NCI-H2107 treated with DMSO at 0.1 percent for 48 hours (cell line): ENCODE results near the gene YWHAE.
"Not testable (repeated sequence)": the region's sequence is repeated elsewhere in the genome, so short reads cannot be mapped to it uniquely, and the experiment has no call there.

Experiments
- DNase-seq: peaks from one replicate; lab custom pipeline; 2025; ENCODE audit not compliant: unreplicated experiment; lab: John Stamatoyannopoulos, UW

Gene YWHAE

DNA sequence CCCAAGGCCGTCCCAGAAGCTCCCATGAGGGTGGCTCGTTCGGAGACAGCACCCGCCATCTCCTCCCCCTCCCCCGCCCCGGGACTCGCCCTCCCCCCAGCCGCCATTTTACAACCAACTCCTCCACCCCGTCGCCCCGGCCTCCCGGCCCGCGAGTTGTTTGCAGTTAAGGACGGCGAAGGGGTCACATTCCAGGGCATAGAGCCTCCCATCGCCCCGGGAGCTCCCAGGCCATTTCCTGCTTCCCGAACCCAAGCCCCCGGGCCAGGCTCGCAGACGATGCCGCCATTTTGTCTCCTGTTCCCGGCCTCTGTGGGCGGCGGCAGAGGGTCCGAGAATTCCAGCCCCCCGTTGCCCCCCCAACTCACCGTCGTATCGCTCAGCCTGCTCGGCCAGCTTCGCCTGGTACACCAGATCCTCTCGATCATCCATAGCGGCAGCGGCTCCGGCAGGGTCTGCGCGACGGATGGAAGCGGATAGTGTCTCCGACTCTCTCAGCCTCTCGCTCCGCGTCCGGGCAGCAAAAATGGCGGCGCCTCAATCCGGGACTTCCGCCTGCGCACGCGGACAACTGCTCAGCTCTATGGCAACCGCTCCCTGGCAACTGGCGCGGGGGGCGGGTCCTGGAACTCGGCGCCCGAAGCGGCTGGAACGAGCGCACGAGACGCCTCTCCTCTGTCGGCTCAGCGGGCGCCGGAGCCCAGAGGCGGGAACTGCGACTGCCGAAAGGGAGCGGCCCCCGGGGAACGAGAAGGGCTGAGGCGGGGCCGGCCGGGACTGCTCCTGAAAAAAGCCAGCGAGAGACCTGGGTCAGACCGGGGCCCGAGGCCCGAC is at the start of gene YWHAE:
TSS of gene YWHAE (minus strand) at position 544 of the 834 bp plus-strand sequence. CDS start at position 432, 112 bp downstream.
- peak; percentile 74 for DNase-seq

DNA sequence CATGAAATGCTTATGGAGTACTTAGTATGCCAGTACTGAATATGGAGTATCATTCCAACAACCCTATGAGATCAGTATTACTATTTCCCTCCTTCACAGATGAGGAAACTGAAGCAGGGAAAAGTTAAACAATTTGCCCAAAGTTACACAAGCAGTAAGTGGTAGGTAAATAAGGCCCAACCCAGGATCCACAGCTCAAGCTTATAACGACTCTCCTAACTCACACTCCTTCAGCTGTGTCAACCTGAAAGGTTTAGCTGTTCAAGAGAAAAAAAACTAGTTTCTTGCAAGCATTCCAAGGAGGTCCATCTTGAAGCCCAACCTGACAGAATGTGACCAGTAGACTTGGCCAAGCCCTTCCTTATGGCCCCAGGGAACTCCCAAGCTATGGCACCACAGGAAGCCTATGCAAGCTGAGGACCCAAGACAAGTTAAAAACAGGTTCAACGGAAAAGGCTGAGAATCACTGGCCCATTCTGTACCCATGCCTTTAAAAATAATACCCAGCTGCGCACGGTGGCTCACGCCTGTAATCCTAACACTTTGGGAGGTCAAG is 49.5 kb upstream of the YWHAE start:
- DNase-seq: no peak

DNA sequence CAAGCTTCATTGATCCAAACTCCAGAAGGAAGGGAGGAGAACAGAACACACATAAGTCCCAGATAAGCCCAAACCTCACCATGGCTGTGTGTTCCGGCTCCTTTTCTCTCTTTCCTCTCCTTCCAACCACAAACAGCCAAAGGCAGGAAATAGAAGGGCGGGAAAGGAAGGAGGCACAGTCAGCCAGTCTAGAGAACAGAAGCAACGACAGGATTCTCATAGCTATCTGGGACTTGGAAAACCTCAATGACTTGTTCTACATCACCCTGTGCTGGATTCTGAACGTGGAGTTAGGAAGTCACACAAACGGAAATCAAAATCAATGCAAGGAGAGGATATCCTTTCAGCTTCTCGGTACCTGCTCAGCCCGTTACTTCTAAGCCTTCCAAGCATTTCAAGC is 47.0 kb upstream of the YWHAE start:
- DNase-seq: no peak

DNA sequence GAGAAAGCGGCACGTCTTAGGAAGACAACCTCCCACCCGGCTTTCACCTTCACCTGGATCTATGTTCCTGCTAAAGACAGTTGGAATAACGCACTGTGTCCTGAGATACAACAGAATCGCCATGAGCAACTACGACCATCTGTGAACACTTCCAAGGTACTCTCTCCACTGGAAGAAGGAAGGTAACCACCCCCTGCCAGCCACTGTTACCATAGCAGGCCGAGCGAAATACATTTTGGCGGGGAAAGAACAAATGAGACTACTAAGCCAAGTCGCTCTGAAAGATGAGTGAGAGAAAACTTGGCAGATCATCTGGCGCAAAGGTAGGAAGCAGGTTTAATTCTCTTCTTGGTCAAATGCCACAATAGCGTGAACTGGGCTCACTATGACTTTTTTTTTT is 46.2 kb upstream of the YWHAE start:
- DNase-seq: no peak

DNA sequence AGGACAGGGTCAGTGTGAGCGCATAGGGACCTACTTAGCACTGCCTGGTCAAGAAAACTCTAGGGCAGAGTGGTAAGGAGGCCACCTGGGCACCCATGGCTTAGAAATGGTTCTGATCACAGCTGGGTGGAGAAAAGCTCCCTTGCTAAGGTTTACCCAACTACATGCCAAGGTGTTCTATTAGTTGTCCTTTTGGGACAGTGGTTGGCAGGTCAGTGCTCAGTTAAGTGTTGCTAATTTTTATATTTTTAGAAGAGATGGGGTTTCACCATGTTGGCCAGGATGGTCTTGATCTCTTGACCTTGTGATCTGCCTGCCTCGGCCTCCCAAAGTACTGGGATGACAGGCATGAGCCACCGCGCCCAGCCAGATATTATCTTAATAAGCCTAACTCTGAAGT is 45.7 kb upstream of the YWHAE start:
- not testable (repeated sequence) for DNase-seq

DNA sequence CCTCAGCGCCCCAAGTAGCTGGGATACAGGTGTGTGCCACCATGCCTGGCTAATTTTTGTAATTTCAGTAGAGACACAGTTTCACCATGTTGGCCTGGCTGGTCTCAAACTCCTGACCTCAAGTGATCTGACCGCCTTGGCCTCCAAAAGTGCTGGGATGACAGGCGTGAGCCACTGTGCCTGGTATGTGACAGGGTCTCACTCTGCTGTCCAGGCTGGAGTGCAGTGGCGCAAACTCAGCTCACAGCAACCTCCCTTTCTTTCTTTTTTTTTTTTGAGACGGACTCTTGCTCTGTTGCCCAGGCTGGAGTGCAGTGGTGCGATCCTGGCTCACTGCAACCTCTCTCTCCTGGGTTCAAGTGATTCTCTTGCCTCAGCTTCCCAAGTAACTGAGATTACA is 42.7 kb upstream of the YWHAE start:
- DNase-seq: not testable (repeated sequence)

DNA sequence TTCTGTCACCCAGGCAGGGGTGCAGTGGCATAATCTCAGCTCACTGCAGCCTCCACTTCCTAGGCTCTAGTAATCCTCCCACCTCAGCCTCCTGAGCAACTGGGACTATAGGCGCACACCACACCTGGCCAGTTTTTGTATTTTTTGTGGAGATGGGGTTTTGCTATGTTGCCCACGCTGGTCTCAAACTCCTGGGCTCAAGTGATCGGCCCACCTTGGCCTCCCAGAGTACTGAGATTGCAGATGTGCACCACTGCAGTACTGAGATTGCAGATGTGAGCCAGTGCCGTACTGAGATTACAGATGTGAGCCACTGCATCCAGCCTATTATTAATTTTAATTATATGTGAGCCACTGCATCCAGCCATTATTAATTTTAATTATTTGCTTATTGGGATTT is 42.2 kb upstream of the YWHAE start:
- no peak for DNase-seq

DNA sequence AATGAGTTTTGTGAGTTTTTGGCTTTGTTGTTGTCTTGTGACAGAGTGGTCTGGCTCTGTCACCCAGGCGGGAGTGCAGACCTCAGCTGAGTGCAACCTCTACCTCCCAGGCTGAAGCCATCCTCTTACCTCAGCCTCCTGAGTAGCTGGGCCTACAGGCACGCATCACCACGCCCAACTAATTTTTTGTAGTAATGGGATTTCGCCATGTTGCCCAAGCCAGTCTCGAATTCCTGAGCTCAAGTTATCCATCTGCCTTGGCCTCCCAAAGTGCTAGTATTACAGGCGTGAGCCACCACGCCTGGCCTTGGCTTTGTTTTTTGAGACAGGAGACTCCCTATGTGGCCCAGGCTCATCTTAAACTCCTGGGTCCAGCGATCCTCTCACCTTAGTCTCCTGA is 40.9 kb upstream of the YWHAE start:
- no peak for DNase-seq

DNA sequence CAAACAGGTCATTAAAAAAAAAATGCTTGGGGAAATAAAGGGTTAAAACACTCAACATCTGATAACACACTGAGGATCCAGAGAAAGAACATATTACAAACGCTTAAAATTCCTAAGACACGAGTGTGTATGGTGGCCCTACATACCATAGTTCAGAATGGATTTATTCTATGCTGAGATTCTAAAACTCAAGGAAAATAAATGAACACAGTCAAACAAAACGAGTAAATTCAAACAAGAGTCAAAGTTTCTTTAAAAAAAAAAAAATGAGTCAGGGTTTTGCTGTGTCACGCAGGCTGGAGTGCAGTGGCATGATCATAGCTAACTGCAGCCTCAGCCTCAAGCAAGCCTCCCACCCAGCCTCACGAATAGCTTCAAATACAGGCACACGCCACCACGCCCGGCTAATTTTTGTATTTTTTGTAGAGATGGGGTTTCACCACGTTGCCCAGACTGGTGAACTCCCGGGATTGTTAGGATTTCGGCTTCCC is 38.6 kb upstream of the YWHAE start:
- no peak for DNase-seq

DNA sequence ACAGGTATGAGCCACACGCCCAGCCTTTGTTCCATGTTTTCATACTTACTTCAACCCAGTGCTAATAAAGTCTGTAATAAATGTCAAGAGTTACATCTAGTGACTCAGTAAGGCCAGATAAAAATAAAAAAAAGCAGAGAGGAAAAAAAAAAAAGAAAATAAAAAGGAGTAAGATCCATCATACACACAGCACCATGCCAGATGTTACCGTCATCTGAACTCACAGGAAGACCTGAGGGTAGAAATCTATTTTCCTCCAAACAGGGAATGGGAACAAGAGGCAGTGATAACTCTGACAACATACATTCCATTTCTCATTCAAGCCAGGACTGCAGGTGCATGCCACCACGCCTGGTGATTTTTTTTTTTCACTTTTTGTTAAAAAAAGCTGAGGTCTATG is 35.3 kb upstream of the YWHAE start:
- DNase-seq: no peak

DNA sequence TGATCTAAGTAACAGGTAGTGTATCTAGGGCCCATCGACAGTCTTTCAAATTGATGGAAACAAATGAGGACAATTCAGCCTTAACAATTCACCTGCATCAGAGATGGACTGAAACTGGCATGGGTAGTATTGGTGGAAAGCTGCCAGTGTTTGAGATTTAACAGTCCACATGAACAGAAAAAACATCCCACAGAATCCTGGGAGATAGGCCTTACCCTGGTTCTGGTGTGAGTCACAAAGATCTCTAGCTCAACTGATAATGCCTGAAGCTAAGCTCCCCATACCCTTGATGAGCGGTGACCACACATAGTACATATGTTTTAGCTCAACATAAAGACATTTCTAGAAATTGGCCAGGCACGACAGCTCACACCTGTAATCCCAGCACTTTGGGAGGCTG is 34.1 kb upstream of the YWHAE start:
- DNase-seq: no peak

DNA sequence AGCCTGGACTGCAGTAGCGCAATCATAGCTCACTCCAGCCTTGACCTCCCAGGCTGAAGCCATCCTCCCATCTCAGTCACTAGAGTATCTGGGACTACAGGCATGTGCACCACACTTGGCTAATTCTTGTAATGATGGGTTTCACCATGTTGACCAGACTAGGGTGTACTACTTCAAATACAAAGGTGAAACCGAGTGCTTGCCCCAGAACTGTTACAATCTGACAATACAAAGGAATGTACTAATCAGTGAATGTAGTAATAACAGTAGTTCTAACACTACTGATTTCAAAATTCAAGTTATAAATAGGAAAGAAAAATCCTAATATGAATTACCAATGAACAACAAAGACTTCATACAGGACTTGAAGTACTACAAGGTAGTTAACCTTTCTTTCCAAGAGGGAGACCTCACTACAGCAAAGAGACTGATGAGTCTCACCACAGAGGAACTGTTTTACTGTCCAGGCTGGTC is 31.6 kb upstream of the YWHAE start:
- no peak for DNase-seq

DNA sequence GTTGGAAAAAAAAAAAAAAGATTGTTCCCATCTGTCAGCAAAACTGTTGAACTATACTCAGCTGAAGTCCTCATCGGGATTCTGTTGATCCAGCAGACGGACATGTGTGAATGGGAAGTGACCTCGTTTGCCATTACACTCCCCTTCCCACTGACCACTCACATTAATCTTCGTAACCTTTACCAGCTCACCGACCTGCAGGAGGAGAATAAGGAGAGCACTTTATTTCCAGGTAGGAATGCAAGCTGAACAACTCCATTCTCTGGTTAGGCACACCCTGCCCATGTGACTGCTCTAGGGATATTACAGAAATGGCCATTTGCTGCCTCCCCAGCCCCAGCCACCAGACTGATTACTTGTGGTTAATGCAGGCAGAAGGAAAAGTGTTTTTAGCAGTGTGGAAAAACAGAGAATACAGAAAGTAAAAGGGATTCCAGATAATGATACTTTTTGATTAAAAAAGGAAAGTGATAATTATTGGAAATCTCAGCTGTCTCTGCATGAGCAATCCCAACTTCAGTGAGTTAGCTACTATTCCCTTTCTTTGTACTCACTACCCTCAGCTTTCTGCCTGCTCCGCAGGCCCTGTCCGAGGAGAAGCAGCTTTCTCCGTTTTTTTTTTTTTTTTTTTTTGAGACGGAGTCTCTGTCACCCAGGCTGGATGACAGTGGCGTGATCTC is 23.6 kb upstream of the YWHAE start:
- no peak for DNase-seq

DNA sequence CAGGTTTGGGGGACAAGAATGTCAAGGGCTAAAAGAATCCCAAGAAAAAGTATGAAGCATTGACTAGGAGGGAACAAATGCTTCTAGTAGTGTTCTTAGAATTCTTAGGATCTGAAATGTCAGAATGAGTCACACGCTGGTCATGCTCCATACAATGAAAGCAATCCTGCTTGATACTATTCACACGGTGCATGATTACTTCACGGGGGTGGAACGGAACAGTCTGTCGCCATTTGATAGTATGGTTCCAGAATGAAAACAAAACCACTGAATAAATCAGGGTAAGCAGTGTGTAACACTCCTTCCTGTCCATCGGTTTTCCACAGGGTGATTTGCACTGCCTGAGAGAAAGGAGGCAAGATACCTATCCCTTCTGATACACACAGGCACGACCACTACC is 22.9 kb upstream of the YWHAE start:
- DNase-seq: no peak

DNA sequence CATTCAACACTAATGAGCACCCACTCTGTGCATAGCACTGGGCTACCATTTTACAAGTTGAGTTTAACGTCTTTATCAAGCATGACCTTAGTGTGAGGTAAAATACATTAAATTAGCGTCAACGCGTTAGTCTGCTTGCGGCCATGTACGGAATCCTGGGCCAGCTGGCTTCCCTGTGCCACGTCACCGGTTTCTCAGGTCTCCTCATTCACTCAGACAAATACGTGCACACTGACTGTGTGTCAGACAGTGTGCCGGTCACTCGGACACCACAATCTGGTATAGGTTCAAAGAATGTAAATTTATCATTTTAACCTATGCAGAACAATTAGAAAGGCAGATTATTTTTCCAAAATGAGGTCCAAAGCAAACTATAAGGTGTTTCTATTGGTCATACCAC is 21.4 kb upstream of the YWHAE start:
- DNase-seq: no peak

DNA sequence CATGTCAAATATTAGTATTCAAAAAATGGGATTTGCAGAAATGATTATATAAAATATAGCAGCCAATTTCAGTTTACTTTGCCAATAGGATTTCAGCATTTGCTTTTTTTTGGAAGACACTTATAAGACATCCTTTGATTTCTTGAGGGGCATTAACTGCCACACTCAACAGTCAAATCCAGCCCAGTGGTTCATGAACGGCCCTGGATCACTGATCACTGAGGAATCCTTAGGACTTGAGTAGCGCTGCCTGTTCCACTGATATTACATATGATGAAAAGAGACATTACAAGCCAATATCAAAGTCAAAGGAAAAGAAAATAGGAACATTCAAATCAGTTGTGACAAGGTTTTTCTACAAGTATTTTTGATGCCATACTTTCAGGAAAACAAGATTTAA is 21.0 kb upstream of the YWHAE start:
- no peak for DNase-seq

DNA sequence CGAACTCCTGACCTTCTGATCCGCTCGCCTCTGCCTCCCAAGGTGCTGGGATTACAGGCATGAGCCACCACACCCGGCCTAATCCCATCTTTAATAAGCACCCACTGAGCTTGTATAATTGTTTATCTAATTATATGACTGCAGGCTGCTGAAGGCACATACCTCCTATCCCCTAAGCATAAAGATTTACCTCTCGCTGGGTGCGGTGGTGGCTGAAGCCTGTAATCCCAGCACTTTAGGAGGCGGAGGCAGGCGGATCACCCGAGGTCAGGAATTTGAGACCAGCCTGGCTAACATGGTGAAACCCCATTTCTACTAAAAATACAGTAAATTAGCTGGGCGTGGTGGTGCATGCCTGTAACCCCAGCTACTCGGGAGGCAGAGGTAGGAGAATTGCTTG is 20.1 kb upstream of the YWHAE start:
- DNase-seq: no peak

DNA sequence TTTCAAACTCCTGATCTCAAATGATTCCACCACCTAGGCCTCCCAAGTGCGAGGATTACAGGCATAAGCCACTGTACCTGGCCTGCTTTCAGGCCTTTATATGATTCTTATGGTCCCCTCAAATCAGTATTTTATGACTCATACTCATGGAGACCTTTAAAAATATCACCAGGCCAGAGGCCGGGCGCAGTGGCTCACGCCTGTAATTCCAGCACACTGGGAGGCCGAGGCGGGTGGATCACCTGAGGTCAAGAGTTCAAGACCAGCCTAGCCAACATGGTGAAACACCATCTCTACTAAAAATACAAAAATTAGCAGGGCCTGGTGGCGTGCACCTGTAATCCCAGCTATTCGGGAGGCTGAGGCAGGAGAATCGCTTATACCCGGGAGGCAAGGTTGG is 18.5 kb upstream of the YWHAE start:
- not testable (repeated sequence) for DNase-seq

DNA sequence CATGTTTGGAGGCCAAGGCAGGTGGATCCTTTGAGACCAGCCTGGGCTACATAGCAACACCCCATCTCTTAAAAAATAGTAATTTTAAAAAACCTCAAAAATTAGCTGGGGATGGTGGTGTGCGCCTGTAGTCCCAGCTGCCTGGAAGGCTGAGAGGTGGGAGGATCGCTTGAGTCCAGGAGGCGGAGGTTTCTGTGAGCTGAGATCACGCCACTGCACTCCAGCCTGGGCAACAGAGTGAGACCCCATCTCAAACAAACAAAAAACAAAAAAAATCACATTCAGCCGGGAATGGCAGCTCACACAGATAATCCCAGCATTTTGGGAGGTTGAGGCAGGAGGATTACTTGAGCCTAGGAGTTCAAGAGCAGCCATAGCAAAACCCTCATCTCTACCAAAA is 16.4 kb upstream of the YWHAE start:
- DNase-seq: no peak

DNA sequence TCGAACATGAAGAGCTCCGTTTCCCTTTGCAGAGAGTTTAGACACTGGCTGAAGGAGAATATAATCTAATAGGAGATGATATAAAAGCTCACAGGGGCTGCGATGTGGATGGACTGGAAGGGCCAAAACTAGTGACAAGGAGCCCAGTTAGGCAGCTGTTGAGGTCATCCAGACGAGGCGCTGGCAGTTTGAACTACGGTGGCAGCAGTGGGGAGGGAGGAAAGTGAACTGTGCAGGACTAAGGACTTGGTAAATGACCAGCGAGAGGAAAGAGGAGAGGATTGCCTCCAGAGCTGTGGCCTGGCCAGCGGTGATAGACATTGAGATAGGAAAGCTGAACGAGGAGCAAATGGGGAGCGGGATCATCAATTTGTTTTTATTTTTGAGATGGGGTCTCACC is 14.6 kb upstream of the YWHAE start:
- DNase-seq: no peak

DNA sequence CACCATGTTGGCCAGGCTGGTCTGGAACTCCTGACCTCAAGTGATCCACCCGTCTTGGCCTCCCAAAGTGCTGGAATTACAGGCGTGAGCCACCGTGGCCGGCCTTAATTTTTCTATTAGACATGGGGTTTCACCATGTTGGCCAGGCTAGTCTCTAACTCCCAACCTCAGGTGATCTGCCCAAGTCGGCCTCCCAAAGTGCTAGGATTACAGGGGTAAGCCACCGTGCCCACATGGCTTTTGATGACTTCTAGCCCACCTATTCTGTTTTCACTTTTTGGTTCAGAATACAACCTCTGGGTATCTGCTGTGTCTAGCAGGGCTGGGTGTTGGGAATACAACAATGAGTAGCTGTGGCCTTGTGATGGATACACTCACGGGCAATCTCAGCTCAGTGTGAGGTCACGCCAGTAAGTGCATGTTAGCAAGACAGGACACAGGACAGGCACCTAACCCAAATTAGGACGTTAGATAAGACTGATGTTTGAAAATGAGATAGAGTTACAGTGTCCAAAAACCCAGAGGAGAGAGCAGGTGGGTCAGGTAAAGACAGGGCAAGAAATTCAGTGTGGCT is 14.1 kb upstream of the YWHAE start:
- no peak for DNase-seq
